H1 (cell line): ENCODE data around the gene CFAP61. TPM values are rescaled to one million over a fixed set of nuclear protein-coding genes. Genes with fewer than 3 reads are reported as not detected.

Experiments used
- CHD1 ChIP-seq: IDR thresholded peaks from 2 replicates; pipeline ENCODE4 v1.6.1; 2012; ENCODE audit warnings: low read depth, low read length, improper control_type of control experiment
- HDAC6 ChIP-seq: IDR thresholded peaks from one replicate; pipeline ENCODE4 v1.7.1; 2012; ENCODE audit warnings: low read depth, mild to moderate bottlenecking, inconsistent platforms, low read length, moderate library complexity
- JUN ChIP-seq: IDR thresholded peaks from 2 replicates; pipeline ENCODE4 v1.6.1; 2011; ENCODE audit warnings: low read depth, mild to moderate bottlenecking, improper control_type of control experiment, low read length
- RBBP5 ChIP-seq: IDR thresholded peaks from 2 replicates; pipeline ENCODE4 v1.7.1; 2012; ENCODE audit warnings: low read depth, mild to moderate bottlenecking, inconsistent platforms, low read length, moderate library complexity, borderline replicate concordance
- RFX5 ChIP-seq: IDR thresholded peaks from 2 replicates; pipeline ENCODE4 v1.6.1; 2011; ENCODE audit warnings: low read depth, low read length, improper control_type of control experiment, borderline replicate concordance
- SP1 ChIP-seq: IDR thresholded peaks from 2 replicates; pipeline ENCODE4 v1.6.1; 2011; ENCODE audit warnings: low read depth, low read length
- SRF ChIP-seq: IDR thresholded peaks from 2 replicates; pipeline ENCODE4 v1.6.1; 2011; ENCODE audit warnings: mild to moderate bottlenecking, low read depth, low read length, moderate library complexity
- SUZ12 ChIP-seq: fragments of 200-600 bp; sonication (generic); IDR thresholded peaks from 2 replicates; pipeline ENCODE4 v1.6.1; 2012; ENCODE audit warnings: mild to moderate bottlenecking, inconsistent platforms, low read length, moderate library complexity, mixed read lengths
- polyA plus RNA-seq, 7 experiments: library from polyadenylated mRNA; depleted of rRNA in 3 of 7; stranded (reverse) in 5 of 7; unstranded in 2 of 7; fragments of >200 nt in 5 of 7; fragments of 200-250 nt in 2 of 7; gene quantifications; 1 replicate in 5 of 7; 2 replicates in 1 of 7; 4 replicates in 1 of 7; pipeline versions ENCODE4 v1.2.1 to v1.2.3, GENCODE V29; 2011 to 2013; ENCODE audit warnings: missing spikeins in 2 of 7, mixed read lengths in 2 of 7
- total RNA-seq: library from RNA; stranded (reverse); fragmentation: NEBNext Ultra II Directional; extraction: Animal tissue kit (Norgen Biotek cat#: 25700); gene quantifications from 2 replicates; pipeline ENCODE4 v1.2.1, GENCODE V29; 2021
- TF ChIP-seq, protein P1 (sequence below): fragments of 300-600 bp; sonication (generic); IDR thresholded peaks from 2 replicates; pipeline ENCODE4 v1.7.1; 2012; ENCODE audit warnings: low read length, moderate library complexity, mild to moderate bottlenecking, inconsistent platforms; ENCODE audit not compliant: insufficient replicate concordance

CFAP61 gene
- total and polyA plus RNA-seq, 2 of the 8 experiments (the other 6 are each of a cell fraction or from before 2014, with no cell fraction given), result 0.29 to 0.61 TPM

DNA sequence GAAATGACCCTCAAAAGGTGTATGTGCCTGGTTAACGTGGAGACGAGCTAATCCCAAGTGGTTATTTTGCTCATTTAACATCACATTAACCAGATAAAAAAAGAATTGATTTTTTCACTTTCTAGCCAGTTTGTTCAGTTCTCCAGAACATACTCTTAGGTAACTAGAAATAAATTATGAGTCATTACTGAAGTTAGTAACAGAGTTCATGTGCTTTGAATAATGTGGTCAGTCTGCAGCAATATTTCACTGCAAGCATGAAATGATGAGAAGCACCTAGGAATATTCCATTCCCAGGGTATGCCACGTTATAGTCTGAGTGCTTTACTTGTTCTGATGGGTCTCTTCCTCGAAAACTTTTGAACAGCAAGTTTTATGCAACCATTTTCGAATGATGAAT is 177.3 kb downstream of the CFAP61 start (continued):
- no peak for TF ChIP-seq SP1
- no peak for TF ChIP-seq RBBP5
- TF ChIP-seq, protein P1, sequence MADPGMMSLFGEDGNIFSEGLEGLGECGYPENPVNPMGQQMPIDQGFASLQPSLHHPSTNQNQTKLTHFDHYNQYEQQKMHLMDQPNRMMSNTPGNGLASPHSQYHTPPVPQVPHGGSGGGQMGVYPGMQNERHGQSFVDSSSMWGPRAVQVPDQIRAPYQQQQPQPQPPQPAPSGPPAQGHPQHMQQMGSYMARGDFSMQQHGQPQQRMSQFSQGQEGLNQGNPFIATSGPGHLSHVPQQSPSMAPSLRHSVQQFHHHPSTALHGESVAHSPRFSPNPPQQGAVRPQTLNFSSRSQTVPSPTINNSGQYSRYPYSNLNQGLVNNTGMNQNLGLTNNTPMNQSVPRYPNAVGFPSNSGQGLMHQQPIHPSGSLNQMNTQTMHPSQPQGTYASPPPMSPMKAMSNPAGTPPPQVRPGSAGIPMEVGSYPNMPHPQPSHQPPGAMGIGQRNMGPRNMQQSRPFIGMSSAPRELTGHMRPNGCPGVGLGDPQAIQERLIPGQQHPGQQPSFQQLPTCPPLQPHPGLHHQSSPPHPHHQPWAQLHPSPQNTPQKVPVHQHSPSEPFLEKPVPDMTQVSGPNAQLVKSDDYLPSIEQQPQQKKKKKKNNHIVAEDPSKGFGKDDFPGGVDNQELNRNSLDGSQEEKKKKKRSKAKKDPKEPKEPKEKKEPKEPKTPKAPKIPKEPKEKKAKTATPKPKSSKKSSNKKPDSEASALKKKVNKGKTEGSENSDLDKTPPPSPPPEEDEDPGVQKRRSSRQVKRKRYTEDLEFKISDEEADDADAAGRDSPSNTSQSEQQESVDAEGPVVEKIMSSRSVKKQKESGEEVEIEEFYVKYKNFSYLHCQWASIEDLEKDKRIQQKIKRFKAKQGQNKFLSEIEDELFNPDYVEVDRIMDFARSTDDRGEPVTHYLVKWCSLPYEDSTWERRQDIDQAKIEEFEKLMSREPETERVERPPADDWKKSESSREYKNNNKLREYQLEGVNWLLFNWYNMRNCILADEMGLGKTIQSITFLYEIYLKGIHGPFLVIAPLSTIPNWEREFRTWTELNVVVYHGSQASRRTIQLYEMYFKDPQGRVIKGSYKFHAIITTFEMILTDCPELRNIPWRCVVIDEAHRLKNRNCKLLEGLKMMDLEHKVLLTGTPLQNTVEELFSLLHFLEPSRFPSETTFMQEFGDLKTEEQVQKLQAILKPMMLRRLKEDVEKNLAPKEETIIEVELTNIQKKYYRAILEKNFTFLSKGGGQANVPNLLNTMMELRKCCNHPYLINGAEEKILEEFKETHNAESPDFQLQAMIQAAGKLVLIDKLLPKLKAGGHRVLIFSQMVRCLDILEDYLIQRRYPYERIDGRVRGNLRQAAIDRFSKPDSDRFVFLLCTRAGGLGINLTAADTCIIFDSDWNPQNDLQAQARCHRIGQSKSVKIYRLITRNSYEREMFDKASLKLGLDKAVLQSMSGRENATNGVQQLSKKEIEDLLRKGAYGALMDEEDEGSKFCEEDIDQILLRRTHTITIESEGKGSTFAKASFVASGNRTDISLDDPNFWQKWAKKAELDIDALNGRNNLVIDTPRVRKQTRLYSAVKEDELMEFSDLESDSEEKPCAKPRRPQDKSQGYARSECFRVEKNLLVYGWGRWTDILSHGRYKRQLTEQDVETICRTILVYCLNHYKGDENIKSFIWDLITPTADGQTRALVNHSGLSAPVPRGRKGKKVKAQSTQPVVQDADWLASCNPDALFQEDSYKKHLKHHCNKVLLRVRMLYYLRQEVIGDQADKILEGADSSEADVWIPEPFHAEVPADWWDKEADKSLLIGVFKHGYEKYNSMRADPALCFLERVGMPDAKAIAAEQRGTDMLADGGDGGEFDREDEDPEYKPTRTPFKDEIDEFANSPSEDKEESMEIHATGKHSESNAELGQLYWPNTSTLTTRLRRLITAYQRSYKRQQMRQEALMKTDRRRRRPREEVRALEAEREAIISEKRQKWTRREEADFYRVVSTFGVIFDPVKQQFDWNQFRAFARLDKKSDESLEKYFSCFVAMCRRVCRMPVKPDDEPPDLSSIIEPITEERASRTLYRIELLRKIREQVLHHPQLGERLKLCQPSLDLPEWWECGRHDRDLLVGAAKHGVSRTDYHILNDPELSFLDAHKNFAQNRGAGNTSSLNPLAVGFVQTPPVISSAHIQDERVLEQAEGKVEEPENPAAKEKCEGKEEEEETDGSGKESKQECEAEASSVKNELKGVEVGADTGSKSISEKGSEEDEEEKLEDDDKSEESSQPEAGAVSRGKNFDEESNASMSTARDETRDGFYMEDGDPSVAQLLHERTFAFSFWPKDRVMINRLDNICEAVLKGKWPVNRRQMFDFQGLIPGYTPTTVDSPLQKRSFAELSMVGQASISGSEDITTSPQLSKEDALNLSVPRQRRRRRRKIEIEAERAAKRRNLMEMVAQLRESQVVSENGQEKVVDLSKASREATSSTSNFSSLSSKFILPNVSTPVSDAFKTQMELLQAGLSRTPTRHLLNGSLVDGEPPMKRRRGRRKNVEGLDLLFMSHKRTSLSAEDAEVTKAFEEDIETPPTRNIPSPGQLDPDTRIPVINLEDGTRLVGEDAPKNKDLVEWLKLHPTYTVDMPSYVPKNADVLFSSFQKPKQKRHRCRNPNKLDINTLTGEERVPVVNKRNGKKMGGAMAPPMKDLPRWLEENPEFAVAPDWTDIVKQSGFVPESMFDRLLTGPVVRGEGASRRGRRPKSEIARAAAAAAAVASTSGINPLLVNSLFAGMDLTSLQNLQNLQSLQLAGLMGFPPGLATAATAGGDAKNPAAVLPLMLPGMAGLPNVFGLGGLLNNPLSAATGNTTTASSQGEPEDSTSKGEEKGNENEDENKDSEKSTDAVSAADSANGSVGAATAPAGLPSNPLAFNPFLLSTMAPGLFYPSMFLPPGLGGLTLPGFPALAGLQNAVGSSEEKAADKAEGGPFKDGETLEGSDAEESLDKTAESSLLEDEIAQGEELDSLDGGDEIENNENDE, result no peak
- no peak for TF ChIP-seq JUN
- no peak for TF ChIP-seq SUZ12
- no peak for TF ChIP-seq HDAC6
- no peak for TF ChIP-seq SRF
- no peak for TF ChIP-seq CHD1
- no peak for TF ChIP-seq RFX5
